ENCODE results near the gene WLS.

WLS gene

DNA sequence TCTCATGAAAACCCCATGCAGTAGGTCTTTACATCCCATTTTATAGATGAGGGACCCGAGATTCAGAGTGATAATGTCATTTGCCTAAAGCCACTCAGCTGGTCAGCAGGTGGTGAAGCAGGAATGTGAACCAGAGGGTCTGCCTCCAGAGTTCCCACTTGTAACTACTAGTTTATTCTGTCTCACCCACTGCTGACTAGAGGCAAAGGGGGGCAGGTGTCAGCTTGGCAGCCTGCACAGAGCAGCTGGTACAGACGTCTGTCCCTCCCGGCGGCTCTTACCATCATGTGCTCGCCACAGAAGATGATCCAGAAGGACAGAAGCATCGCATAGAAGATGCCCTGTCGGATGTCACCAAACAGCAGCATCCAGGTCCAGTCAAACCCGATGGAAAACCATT lies 82.4 kb downstream of the WLS start:
- TF ChIP-seq CTCF (conservative IDR thresholded peaks at IDR 0.05) = no peak
- no peak for TF ChIP-seq ZFX (IDR thresholded peaks at IDR 0.05)
- no peak overlapping the region for H3K27ac ChIP-seq

- H3K27ac ChIP-seq = no peak overlapping the region
- no peak for TF ChIP-seq CTCF (conservative IDR thresholded peaks at IDR 0.05)
- no peak for TF ChIP-seq ZFX (IDR thresholded peaks at IDR 0.05)
These were observed 83.1 kb downstream of the WLS start for GRCh38 chr1:68149110-68149798.

- TF ChIP-seq ZFX (IDR thresholded peaks at IDR 0.05) (no peak), CTCF (conservative IDR thresholded peaks at IDR 0.05) (no peak)
These were observed 83.7 kb downstream of the WLS start for GRCh38 chr1:68148631-68149030.

GRCh38 chr1:68147534-68148171 lies 84.7 kb downstream of the WLS start:
- TF ChIP-seq CTCF (conservative IDR thresholded peaks at IDR 0.05) (no peak), ZFX (IDR thresholded peaks at IDR 0.05) (no peak)
- no peak overlapping the region for H3K27ac ChIP-seq

More at GRCh38 chr1:68148631-68149030, 83.7 kb downstream of the WLS start:
- no peak overlapping the region for H3K27ac ChIP-seq

- TF ChIP-seq ZFX (IDR thresholded peaks at IDR 0.05) (no peak), CTCF (conservative IDR thresholded peaks at IDR 0.05) (no peak)
- no peak overlapping the region for H3K27ac ChIP-seq
These were observed 86.8 kb downstream of the WLS start for GRCh38 chr1:68145418-68146126.

GRCh38 chr1:68144856-68145255 lies 87.5 kb downstream of the WLS start:
- H3K27ac ChIP-seq = no peak overlapping the region

More at GRCh38 chr1:68144856-68145255, 87.5 kb downstream of the WLS start:
- TF ChIP-seq ZFX (IDR thresholded peaks at IDR 0.05) = no peak
- TF ChIP-seq CTCF (conservative IDR thresholded peaks at IDR 0.05) = no peak
